A549 treated with CORT108297 at 1 μM for 4 hours (cell line): Measurements from ENCODE around the gene MAL. TPM values are rescaled to one million over a fixed set of nuclear protein-coding genes. Genes with fewer than 3 reads are reported as not detected.

Experiments
- total RNA-seq: library from RNA; stranded (reverse); fragments of 200-300 nt; extraction: Qiagen RNA extraction; gene quantifications from 5 replicates; pipeline ENCODE4 v1.2.3, GENCODE V29; 2022

The MAL gene
- total RNA-seq = 0.07 TPM in 1 of 5 replicates, not detected in the others

DNA sequence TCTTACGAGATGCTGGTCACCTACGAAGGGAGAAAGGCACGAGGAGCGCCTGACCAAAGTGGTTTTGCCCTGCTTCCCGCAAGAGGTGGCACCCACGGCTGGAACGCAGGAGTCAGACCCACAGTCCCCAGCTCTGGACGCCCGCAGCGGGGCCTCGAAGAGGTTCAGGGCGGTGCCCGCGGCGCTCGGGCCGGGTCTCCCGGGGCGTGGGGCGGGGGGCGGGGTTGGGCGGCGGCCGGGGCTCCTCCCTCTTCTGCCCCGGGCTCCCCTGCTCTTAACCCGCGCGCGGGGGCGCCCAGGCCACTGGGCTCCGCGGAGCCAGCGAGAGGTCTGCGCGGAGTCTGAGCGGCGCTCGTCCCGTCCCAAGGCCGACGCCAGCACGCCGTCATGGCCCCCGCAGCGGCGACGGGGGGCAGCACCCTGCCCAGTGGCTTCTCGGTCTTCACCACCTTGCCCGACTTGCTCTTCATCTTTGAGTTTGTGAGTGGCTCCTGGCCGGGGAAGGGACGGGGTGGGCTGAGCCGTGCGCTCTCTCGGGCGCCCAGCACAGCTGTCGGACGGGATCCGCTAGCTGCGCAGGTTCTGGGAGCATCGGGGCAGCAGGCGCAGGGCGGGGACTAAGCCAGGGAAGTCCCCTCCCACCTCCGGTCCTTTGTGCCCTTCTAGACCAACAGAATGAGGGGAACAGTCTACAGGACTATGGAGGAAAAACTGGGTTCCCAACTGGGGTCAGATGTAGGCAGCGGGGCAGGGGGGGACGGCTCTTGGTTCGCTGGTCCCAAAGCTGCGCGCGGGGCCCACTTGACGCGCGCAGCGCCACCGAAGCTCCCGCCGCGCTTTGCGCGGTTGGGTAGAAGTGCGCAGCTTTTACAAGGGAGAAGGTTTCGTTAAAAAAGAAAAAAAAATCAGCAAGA lies at the start of gene MAL:
MAL (plus strand) TSS at position 303 of the 914 bp plus-strand sequence; CDS start at position 388, 85 bp downstream.

Other genes starting within 250 kb of the MAL start
- not detected in 5 replicates for gene TEKT4, start 154.3 kb upstream of the MAL start, total RNA-seq
- 70.0 to 78.8 TPM (median 76.8 TPM) in 5 replicates for gene MRPS5, start 96.1 kb downstream of the MAL start, total RNA-seq
- gene ZNF514, start 134.1 kb downstream of the MAL start, total RNA-seq = 6.2 to 7.8 TPM (median 7.1 TPM) in 5 replicates
- 2.4 to 4.6 TPM (median 3.3 TPM) in 5 replicates for gene ZNF2, start 140.1 kb downstream of the MAL start, total RNA-seq
- gene ZNF892, start 181.8 kb downstream of the MAL start, total RNA-seq = 0.17 to 0.60 TPM (median 0.45 TPM) in 5 replicates
- gene PROM2, start 248.7 kb downstream of the MAL start, total RNA-seq = 0.06 to 0.23 TPM in 2 of 5 replicates, not detected in the others